SK-N-MC (cell line): ENCODE data around the gene PSMB1.

Experiments used
- EZH2 ChIP-seq: fragments of 200-600 bp; sonication (generic); IDR thresholded peaks from one replicate; pipeline ENCODE4 v1.6.1; 2017; ENCODE audit warnings: antibody characterized with exemption
- FOXP2 ChIP-seq: optimal IDR thresholded peaks from 2 replicates; pipeline ENCODE3; 2011; ENCODE audit warnings: mild to moderate bottlenecking, moderate library complexity; ENCODE audit not compliant: insufficient read depth; ENCODE audit errors: extremely low read length, control extremely low read depth
- POLR2AphosphoS5 ChIP-seq: IDR thresholded peaks from 2 replicates; pipeline ENCODE4 v1.6.1; 2012; ENCODE audit warnings: mild to moderate bottlenecking, low read depth, low read length, borderline replicate concordance

- no peak for TF ChIP-seq POLR2AphosphoS5
- no peak for TF ChIP-seq EZH2
- TF ChIP-seq FOXP2 = no peak
These were observed 43.3 kb upstream of the PSMB1 start for GRCh38 chr6:170596426-170596825.
